IPS DF 6.9 (cell line): ENCODE measurements around the gene SLC52A1.
"Not testable (repeated sequence)": the region's sequence is repeated elsewhere in the genome, so short reads cannot be mapped to it uniquely, and the experiment has no call there.

Source experiments
- DNase-seq: peaks from one replicate; pipeline ENCODE4 v3.0.0-alpha.2; 2013; ENCODE audit warnings: low read depth, low spot score
- H3K27ac ChIP-seq: one replicate; pipeline ENCODE4 v1.5.1; 2013; ENCODE audit warnings: low read length, control low read depth
- H3K27me3 ChIP-seq: 2 replicates; pipeline ENCODE4 v1.6.1; 2013; ENCODE audit warnings: mild to moderate bottlenecking, low read length; ENCODE audit not compliant: control insufficient read depth, insufficient read depth
- H3K36me3 ChIP-seq: 2 replicates; pipeline ENCODE4 v1.6.1; 2013; ENCODE audit warnings: low read length; ENCODE audit not compliant: control insufficient read depth, insufficient read depth
- H3K4me1 ChIP-seq: 2 replicates; pipeline ENCODE4 v1.6.1; 2013; ENCODE audit warnings: low read length; ENCODE audit not compliant: control insufficient read depth, insufficient read depth
- H3K4me3 ChIP-seq: 2 replicates; pipeline ENCODE4 v1.5.1; 2013; ENCODE audit warnings: mild to moderate bottlenecking, low read length
- H3K9me3 ChIP-seq: 2 replicates; pipeline ENCODE4 v1.6.1; 2013; ENCODE audit warnings: low read length, inconsistent platforms; ENCODE audit not compliant: control insufficient read depth, insufficient read depth
- WGBS: extraction: QIAGEN DNeasy Blood & Tissue Kit; methylation state at CpG from one replicate; pipeline ENCODE4 v1.1.7; 2013; ENCODE audit warnings: mixed read lengths, missing lambda C conversion rate; ENCODE audit not compliant: insufficient read length, insufficient coverage; 5-methylcytosine and 5-hydroxymethylcytosine counted together

SLC52A1 gene

DNA sequence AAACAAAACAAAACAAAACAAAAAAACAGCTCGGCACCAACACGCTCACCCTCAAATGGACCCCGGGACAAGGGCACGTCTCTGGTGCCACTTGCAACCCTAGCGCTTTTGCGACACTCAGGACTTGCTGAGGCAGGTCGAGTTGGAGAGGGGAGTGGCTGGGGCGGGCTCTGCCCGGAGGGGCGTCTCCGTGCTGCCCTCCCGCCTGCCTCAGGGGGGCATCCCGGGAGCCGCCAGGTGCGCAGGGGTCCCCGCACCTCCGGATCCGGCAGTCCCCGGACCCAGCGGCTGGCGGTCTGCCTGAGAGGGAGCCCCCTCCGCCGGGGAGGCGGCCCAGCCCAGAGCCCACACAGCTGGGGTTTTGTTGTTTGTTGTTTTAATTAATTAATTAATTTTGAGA is at the start of gene SLC52A1:
TSS of gene SLC52A1 (minus strand) at position 112 of the 400 bp plus-strand sequence. CDS start 820 bp downstream, outside the sequence.
- H3K27ac ChIP-seq, result no peak within 1 kb of the TSS
- no peak for DNase-seq
- no peaks in the 10 kb centered on the region for H3K4me1 ChIP-seq
- H3K4me3 ChIP-seq, result peak within 1 kb of the TSS; percentile 22; the same call in 1 of the 2 replicates
- H3K27me3 ChIP-seq, result no peaks in the 10 kb centered on the region
- WGBS, result no CpG with 5 or more reads among the region's 24 CpGs
- no peaks in the 10 kb centered on the region for H3K9me3 ChIP-seq
- H3K36me3 ChIP-seq, result no peaks in the 10 kb centered on the region

DNA sequence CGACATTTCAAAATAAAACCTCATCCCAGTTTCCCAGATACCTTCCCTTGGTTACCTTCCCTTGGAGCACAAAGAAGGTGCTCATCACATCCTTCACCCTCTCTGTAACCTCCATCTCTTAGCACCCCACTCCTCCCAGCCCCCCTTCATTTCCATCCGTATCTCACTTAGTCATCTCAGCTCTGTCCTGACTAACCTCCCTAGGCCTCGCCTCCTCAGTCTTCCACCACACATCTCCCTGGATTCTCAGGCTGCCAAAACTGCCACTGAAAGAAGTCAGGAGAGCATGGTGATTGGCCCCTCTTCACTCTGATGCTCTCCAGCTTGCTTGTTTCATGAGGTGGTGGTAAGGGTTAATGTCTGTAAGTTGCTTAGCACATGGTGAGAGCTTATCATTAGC is 45.4 kb upstream of the SLC52A1 start:
- no peaks in the 10 kb centered on the region for H3K36me3 ChIP-seq
- peaks cover 4% of the 10 kb centered on the region; the same call in 1 of the 2 replicates for H3K4me1 ChIP-seq
- no peaks in the 10 kb centered on the region for H3K9me3 ChIP-seq
- no CpG with 5 or more reads among the region's 3 CpGs for WGBS
- H3K27ac ChIP-seq, result no peak overlapping the region
- no peak overlapping the region for H3K4me3 ChIP-seq
- no peak for DNase-seq
- no peaks in the 10 kb centered on the region for H3K27me3 ChIP-seq

DNA sequence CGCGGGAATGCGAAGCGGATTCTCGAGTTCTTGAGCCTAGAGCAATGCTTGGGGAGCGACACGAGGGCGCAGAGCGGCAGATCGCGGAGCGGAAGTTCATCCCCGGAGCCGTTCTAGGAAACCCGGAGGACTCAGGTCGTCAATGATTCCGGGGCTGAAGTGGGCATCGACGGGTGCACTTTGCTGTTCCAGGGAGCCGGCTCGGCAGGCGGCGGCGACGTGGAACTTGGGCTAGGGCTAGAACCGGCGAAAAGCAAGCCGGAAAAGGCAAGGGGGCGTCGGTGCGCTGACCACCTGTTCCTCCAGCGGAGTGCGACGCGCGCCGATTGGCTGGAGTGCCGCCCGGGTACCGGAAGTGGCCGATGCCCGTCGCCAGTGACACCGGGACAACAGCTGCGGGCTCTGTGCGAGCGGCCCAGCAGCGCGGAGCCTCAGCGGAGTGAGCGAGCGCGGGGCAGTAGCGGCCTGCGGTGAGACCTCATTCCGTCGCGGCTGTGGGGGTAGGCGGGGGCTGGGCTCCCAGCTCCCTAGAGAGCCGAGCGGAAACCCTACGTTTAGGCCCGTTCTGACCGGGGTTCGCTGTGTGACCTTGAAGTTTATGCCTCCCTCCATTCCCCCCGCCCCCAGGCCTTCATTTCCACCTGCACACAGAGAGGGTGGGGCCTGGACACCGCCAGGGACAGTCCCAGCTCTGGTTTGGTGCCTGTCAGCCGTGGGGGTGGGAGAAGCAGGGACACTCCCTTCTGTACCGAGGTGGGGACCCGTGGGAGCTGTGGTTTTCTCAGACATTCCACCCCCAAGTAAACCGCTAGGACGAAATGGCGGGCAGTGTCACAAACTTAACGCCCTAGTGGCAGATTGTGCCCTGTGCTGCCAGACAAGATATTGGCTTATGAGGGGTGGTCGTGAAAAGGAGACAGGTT is 43.1 kb upstream of the SLC52A1 start, which contains the start of gene ZFP3:
TSS of gene ZFP3 (plus strand) at position 362 of the 923 bp plus-strand sequence. CDS start 13,038 bp downstream, outside the sequence.
- peaks cover 4% of the 10 kb centered on the region; the same call in 1 of the 2 replicates for H3K4me1 ChIP-seq
- no peak within 1 kb of the TSS for H3K27ac ChIP-seq
- H3K27me3 ChIP-seq, result no peaks in the 10 kb centered on the region
- no peaks in the 10 kb centered on the region for H3K9me3 ChIP-seq
- H3K36me3 ChIP-seq, result no peaks in the 10 kb centered on the region
- DNase-seq, result no peak
- WGBS, result 100% methylated on average over 4 of the region's 75 CpGs
- peak within 1 kb of the TSS; percentile 10; the same call in 1 of the 2 replicates for H3K4me3 ChIP-seq

DNA sequence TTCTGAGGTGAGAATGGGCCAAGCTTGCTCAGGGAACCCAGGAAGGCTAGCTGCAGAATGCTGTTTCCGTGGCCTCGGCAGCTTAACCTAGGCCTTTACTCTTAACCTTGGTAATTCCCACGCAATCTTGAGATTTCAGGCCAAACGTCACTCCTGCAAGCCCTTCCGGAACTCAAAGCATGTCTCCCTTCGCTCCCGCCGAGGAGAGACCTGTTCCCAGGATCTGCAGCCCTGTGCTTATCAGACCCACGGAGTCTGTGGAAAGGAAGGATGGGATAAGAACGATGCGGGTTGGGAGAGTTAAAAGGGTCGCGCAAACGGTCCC is 42.5 kb upstream of the SLC52A1 start:
- DNase-seq, result no peak
- H3K27me3 ChIP-seq, result no peaks in the 10 kb centered on the region
- no peak overlapping the region for H3K27ac ChIP-seq
- WGBS, result 100% methylated on average over 5 of the region's 14 CpGs
- no peaks in the 10 kb centered on the region for H3K9me3 ChIP-seq
- H3K4me3 ChIP-seq, result no peak overlapping the region
- H3K36me3 ChIP-seq, result no peaks in the 10 kb centered on the region
- peaks cover 4% of the 10 kb centered on the region; the same call in 1 of the 2 replicates for H3K4me1 ChIP-seq

DNA sequence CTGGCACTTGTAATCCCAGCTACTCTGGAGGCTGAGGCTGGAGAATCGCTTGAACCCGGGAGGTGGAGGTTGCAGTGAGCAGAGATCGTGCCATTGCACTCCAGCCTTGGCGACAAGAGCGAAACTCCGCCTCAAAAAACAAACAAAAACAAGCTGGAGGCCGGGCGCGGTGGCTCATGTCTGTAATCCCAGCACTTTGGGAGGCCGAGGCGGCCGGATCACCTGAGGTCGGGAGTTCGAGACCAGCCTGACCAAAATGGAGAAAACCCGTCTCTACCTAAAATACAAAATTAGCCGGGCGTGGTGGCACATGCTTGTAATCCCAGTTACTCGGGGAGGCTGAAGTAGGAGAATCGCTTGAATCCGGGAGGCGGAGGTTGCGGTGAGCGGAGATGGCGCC is 42.0 kb upstream of the SLC52A1 start:
- WGBS, result no CpG with 5 or more reads among the region's 24 CpGs
- not testable (repeated sequence) for DNase-seq, H3K9me3 ChIP-seq, H3K36me3 ChIP-seq, H3K27ac ChIP-seq, H3K4me3 ChIP-seq, H3K27me3 ChIP-seq, H3K4me1 ChIP-seq

DNA sequence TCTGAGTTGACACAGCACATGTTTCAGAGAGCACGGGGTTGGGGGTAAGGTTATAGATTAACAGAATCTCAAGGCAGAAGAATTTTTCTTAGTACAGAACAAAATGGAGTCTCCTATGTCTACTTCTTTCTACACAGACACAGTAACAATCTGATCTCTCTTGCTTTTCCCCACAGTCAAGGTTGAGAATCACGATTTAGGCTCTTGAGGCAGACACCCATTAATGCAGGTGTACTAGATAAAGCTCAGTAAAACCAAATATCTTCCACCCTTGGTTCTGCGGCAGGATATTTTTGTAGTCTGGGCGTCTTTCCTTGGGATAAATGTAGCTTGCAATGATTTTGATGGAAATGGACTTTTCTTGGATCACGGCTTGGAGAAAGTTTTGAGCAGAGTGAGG is 40.2 kb upstream of the SLC52A1 start:
- not testable (repeated sequence) for H3K27ac ChIP-seq, H3K4me1 ChIP-seq, H3K27me3 ChIP-seq, H3K36me3 ChIP-seq, H3K4me3 ChIP-seq, DNase-seq, H3K9me3 ChIP-seq
- no CpG with 5 or more reads among the region's 5 CpGs for WGBS

DNA sequence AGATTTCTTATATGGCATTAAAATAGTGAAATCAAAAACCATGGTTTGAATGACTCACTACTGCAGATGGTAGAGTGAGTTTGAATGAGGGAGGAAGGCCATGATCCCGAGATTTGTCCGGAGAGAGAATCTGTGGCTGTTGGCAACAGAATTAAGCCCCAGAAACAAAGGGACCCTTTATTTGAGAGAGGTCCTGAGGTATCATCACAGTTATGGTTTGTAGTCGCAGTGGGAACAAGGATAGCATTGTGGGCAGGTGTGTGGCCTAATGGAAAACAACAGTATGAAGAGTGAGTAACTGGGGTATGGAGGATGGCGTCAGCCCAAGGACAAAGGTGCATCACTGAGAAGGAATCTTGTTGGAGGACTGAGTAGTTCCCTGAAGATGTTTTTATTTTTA is 34.5 kb upstream of the SLC52A1 start:
- Histone ChIP-seq H3K9me3 (no peaks in the 10 kb centered on the region), H3K27ac (no peak overlapping the region), H3K27me3 (no peaks in the 10 kb centered on the region), H3K4me3 (no peak overlapping the region), H3K36me3 (no peaks in the 10 kb centered on the region), H3K4me1 (no peaks in the 10 kb centered on the region)
- WGBS, result no CpG with 5 or more reads among the region's 4 CpGs
- DNase-seq, result no peak

DNA sequence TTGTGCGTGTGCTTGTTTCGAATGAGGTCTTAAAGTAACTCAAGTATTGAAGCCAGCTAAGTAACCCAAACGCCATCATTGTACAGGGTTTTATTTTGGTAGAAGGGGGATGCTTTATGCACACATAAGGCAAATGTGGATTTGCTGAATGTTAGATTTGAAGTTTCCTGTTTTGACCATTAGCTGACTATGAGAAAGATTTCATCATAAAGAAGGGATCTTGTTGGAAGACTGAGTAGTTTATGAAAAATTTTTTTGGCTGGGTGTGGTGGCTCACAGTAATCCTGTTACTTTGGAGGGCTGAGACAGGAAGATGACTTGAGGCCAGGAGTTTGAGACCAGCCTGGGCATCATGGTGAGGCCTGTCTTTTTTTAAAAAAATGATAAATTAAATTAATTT is 33.0 kb upstream of the SLC52A1 start:
- Histone ChIP-seq H3K27ac (no peak overlapping the region), H3K4me3 (no peak overlapping the region), H3K36me3 (no peaks in the 10 kb centered on the region), H3K4me1 (no peaks in the 10 kb centered on the region), H3K27me3 (no peaks in the 10 kb centered on the region), H3K9me3 (no peaks in the 10 kb centered on the region)
- DNase-seq, result no peak
- no CpG with 5 or more reads among the region's 3 CpGs for WGBS

DNA sequence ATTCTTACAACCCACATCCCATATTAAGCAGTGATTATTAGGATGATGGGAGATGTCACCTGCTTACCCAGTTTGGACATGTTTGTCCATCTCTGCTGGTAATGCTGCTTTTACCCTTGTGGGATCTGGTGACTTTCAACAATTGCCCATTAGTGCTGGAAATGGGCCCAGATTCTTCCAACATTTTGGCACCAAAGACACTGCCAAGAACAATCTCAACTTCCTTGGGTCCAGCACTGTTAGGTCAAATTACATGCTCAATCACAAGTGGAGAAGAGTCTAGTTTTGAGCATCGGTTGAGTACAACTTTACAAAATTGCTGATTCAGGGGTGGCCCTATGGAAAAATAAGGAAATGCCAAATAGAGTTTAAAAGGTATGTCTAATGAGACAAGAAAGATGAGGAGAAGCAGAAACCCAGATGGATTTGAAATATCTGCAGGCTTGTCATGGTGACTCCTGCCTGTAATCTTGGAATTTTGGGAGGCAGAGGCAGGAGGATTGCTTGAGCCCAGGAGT is 30.1 kb upstream of the SLC52A1 start:
- H3K4me1 ChIP-seq, result no peaks in the 10 kb centered on the region
- no peak for DNase-seq
- H3K36me3 ChIP-seq, result no peaks in the 10 kb centered on the region
- no CpG with 5 or more reads among the region's 1 CpG for WGBS
- H3K4me3 ChIP-seq, result no peak overlapping the region
- no peak overlapping the region for H3K27ac ChIP-seq
- H3K9me3 ChIP-seq, result no peaks in the 10 kb centered on the region
- H3K27me3 ChIP-seq, result no peaks in the 10 kb centered on the region

DNA sequence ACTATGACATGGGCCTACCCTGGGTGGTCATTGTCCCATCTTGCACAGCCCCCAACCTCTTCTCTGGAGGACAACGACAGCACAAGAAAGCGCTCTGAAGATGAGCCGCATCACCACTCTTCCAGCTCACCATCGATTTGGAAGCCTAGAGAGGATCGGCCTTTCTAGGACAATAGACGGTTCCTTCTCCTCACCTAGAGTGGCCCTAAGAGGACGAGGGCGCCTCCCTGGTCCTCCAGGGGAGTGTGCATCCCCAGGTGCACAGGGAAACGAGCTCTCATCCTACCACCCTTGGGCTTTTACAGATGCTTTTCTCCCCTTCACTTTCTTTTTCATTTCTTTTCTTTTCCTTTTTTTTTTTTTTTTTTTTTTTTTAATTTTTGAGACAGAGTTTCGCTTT is 20.3 kb upstream of the SLC52A1 start:
- no peak overlapping the region for H3K4me3 ChIP-seq
- no peaks in the 10 kb centered on the region for H3K36me3 ChIP-seq
- no peaks in the 10 kb centered on the region for H3K27me3 ChIP-seq
- no peak overlapping the region for H3K27ac ChIP-seq
- WGBS, result no CpG with 5 or more reads among the region's 10 CpGs
- H3K9me3 ChIP-seq, result no peaks in the 10 kb centered on the region
- no peak for DNase-seq
- no peaks in the 10 kb centered on the region for H3K4me1 ChIP-seq
